ENCODE data around the gene ARHGAP26.

- TF ChIP-seq RFX5 (IDR thresholded peaks at IDR 0.05; ENCODE audit: low read depth, low read length), result no peak
- no peak for TF ChIP-seq CTCF (conservative IDR thresholded peaks at IDR 0.05; ENCODE audit: low read depth, low read length)
Measured at GRCh38 chr5:143056339-143056704, 286.1 kb downstream of the ARHGAP26 start.
